HEK293 (cell line): ENCODE measurements around the gene OSBPL1A.

Experiments
- CTCF ChIA-PET: fragments of 350-600 bp; formaldehyde crosslinking; extraction: SDS; loops from one replicate; lab custom pipeline; 2021; ENCODE audit warnings: antibody characterized with exemption; lab: Yijun Ruan, JAX
- POLR2A ChIA-PET: fragments of 300-600 bp; formaldehyde crosslinking; extraction: SDS; loops from one replicate; lab custom pipeline; 2020; ENCODE audit warnings: antibody characterized with exemption, inconsistent platforms; lab: Yijun Ruan, JAX
- H3K27ac ChIP-seq: fragments of 200-500 bp; sonication (Bioruptor generic); 2 replicates; pipeline ENCODE4 v1.5.1; 2014; ENCODE audit warnings: low read depth, low read length, control low read depth, inconsistent platforms; ENCODE audit errors: extremely low read depth
- H3K36me3 ChIP-seq, 2 experiments: fragments of 200-500 bp in 1 of 2; sonication (Bioruptor generic) in 1 of 2; 1 replicate in 1 of 2; 2 replicates in 1 of 2; pipeline ENCODE4 v1.5.1; 2014 to 2017; ENCODE audit warnings: inconsistent platforms in 2 of 2, low read length in 2 of 2; ENCODE audit not compliant: control insufficient read depth in 2 of 2, insufficient read depth in 1 of 2
- H3K4me1 ChIP-seq: fragments of 200-500 bp; sonication (Bioruptor generic); 2 replicates; pipeline ENCODE4 v1.5.1; 2014; ENCODE audit warnings: mild to moderate bottlenecking, low read length, inconsistent platforms; ENCODE audit not compliant: control insufficient read depth, insufficient read depth
- H3K4me3 ChIP-seq: 2 replicates; pipeline ENCODE4 v1.5.1; 2011; ENCODE audit warnings: low read depth, mild to moderate bottlenecking, control low read depth, low read length, moderate library complexity
- H3K9me3 ChIP-seq: fragments of 200-500 bp; sonication (Bioruptor generic); 2 replicates; pipeline ENCODE4 v1.5.1; 2014; ENCODE audit warnings: low read depth, low read length, inconsistent platforms; ENCODE audit not compliant: control insufficient read depth, insufficient read depth
- HOXC10 ChIP-seq: sonication (generic); formaldehyde crosslinking; IDR thresholded peaks from 2 replicates; pipeline ENCODE4 v1.8.1; 2023; ENCODE audit warnings: mild to moderate bottlenecking, missing genetic modification reagents
- KLF16 ChIP-seq: fragments of 450-650 bp; formaldehyde crosslinking; IDR thresholded peaks from 2 replicates; pipeline ENCODE4 v1.5.1; 2017; ENCODE audit warnings: missing biosample characterization, missing genetic modification characterization
- KLF7 ChIP-seq: fragments of 450-650 bp; formaldehyde crosslinking; IDR thresholded peaks from 2 replicates; pipeline ENCODE4 v1.5.1; 2016; ENCODE audit warnings: missing biosample characterization, missing genetic modification characterization, borderline replicate concordance
- MZF1 ChIP-seq: fragments of 450-650 bp; formaldehyde crosslinking; IDR thresholded peaks from 2 replicates; pipeline ENCODE4 v1.5.1; 2017; ENCODE audit warnings: missing biosample characterization, missing genetic modification characterization, borderline replicate concordance
- OSR2 ChIP-seq: fragments of 450-650 bp; formaldehyde crosslinking; IDR thresholded peaks from 2 replicates; pipeline ENCODE4 v1.5.1; 2016; ENCODE audit warnings: missing biosample characterization, missing genetic modification characterization
- ZFHX2 ChIP-seq: fragments of 450-650 bp; formaldehyde crosslinking; conservative IDR thresholded peaks from 2 replicates; pipeline ENCODE4 v1.5.1; 2016; ENCODE audit warnings: missing biosample characterization, missing genetic modification characterization
- ZFP3 ChIP-seq: fragments of 450-650 bp; formaldehyde crosslinking; IDR thresholded peaks from 2 replicates; pipeline ENCODE4 v1.5.1; 2016; ENCODE audit warnings: low read depth, missing biosample characterization, missing genetic modification characterization
- ZNF202 ChIP-seq: fragments of 450-650 bp; formaldehyde crosslinking; IDR thresholded peaks from 2 replicates; pipeline ENCODE4 v1.5.1; 2016; ENCODE audit warnings: missing biosample characterization, missing genetic modification characterization, borderline replicate concordance
- ZNF24 ChIP-seq: fragments of 450-650 bp; formaldehyde crosslinking; IDR thresholded peaks from 2 replicates; pipeline ENCODE4 v1.5.1; 2016; ENCODE audit warnings: missing biosample characterization, missing genetic modification characterization
- ZNF423 ChIP-seq: fragments of 450-650 bp; formaldehyde crosslinking; IDR thresholded peaks from 2 replicates; pipeline ENCODE4 v1.5.1; 2016; ENCODE audit warnings: missing biosample characterization, missing genetic modification characterization
- ZNF473 ChIP-seq: fragments of 450-650 bp; formaldehyde crosslinking; IDR thresholded peaks from 2 replicates; pipeline ENCODE4 v1.5.1; 2017; ENCODE audit warnings: missing biosample characterization, missing genetic modification characterization
- ZNF513 ChIP-seq: fragments of 450-650 bp; IDR thresholded peaks from 2 replicates; pipeline ENCODE4 v1.5.1; 2018; ENCODE audit warnings: missing biosample characterization, missing genetic modification characterization
- ZNF571 ChIP-seq: fragments of 450-650 bp; formaldehyde crosslinking; IDR thresholded peaks from 2 replicates; pipeline ENCODE4 v1.5.0; 2017; ENCODE audit warnings: missing biosample characterization, missing genetic modification characterization
- ZNF658 ChIP-seq: fragments of 450-650 bp; formaldehyde crosslinking; IDR thresholded peaks from 2 replicates; pipeline ENCODE4; 2016; ENCODE audit warnings: missing biosample characterization, missing genetic modification characterization
- ZNF843 ChIP-seq: fragments of 450-650 bp; formaldehyde crosslinking; IDR thresholded peaks from 2 replicates; pipeline ENCODE4 v1.5.1; 2016; ENCODE audit warnings: missing biosample characterization, missing genetic modification characterization
- ZSCAN16 ChIP-seq: fragments of 450-650 bp; formaldehyde crosslinking; IDR thresholded peaks from 2 replicates; pipeline ENCODE4 v1.5.1; 2016; ENCODE audit warnings: missing biosample characterization, missing genetic modification characterization
- ZXDB ChIP-seq: fragments of 450-650 bp; formaldehyde crosslinking; IDR thresholded peaks from 2 replicates; pipeline ENCODE4 v1.5.1; 2016; ENCODE audit warnings: missing biosample characterization, missing genetic modification characterization
- TF ChIP-seq, protein P1 (sequence below): fragments of 450-650 bp; formaldehyde crosslinking; IDR thresholded peaks from 2 replicates; pipeline ENCODE4 v1.5.1; 2016; ENCODE audit warnings: missing biosample characterization, missing genetic modification characterization, borderline replicate concordance
- TF ChIP-seq, protein P2 (sequence below): fragments of 450-650 bp; formaldehyde crosslinking; IDR thresholded peaks from 2 replicates; pipeline ENCODE4 v1.5.1; 2017; ENCODE audit warnings: missing biosample characterization, missing genetic modification characterization
- TF ChIP-seq, protein P3 (sequence below): fragments of 450-650 bp; formaldehyde crosslinking; IDR thresholded peaks from 2 replicates; pipeline ENCODE4 v1.5.1; 2017; ENCODE audit warnings: missing biosample characterization, missing genetic modification characterization

The OSBPL1A gene

GRCh38 chr18:24443870-24444269 lies 46.2 kb upstream of the OSBPL1A start:
- POLR2A ChIA-PET, result no interaction called here
- no peak overlapping the region for H3K4me3 ChIP-seq
- CTCF ChIA-PET, result interaction anchor here (0.6 to 2.0 kb wide), 5 partner anchors 11 to 80 kb away, joined by 3 to 6 read pairs (median 3); no protein-coding TSS in a partner anchor
- no peaks in the 10 kb centered on the region for H3K4me1 ChIP-seq
- H3K9me3 ChIP-seq, result no peaks in the 10 kb centered on the region
- H3K36me3 ChIP-seq, result peaks cover 44 to 88% of the 10 kb centered on the region in 2 experiments
- no peak overlapping the region for H3K27ac ChIP-seq
- TF ChIP-seq, protein P1, sequence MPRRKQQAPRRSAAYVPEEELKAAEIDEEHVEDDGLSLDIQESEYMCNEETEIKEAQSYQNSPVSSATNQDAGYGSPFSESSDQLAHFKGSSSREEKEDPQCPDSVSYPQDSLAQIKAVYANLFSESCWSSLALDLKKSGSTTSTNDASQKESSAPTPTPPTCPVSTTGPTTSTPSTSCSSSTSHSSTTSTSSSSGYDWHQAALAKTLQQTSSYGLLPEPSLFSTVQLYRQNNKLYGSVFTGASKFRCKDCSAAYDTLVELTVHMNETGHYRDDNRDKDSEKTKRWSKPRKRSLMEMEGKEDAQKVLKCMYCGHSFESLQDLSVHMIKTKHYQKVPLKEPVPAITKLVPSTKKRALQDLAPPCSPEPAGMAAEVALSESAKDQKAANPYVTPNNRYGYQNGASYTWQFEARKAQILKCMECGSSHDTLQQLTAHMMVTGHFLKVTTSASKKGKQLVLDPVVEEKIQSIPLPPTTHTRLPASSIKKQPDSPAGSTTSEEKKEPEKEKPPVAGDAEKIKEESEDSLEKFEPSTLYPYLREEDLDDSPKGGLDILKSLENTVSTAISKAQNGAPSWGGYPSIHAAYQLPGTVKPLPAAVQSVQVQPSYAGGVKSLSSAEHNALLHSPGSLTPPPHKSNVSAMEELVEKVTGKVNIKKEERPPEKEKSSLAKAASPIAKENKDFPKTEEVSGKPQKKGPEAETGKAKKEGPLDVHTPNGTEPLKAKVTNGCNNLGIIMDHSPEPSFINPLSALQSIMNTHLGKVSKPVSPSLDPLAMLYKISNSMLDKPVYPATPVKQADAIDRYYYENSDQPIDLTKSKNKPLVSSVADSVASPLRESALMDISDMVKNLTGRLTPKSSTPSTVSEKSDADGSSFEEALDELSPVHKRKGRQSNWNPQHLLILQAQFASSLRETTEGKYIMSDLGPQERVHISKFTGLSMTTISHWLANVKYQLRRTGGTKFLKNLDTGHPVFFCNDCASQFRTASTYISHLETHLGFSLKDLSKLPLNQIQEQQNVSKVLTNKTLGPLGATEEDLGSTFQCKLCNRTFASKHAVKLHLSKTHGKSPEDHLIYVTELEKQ (tag by site-specific recombination), result no peak
- TF ChIP-seq ZNF24 (tag by site-specific recombination) (no peak), ZNF473 (tag by site-specific recombination) (no peak), KLF7 (tag by site-specific recombination) (no peak), KLF16 (no peak), ZNF843 (tag by site-specific recombination) (no peak), MZF1 (tag by site-specific recombination) (no peak), ZNF658 (no peak), ZFHX2 (no peak), ZNF423 (no peak), OSR2 (tag by site-specific recombination) (no peak), HOXC10 (CRISPR knock-in tag) (no peak), ZFP3 (no peak), ZNF513 (tag by site-specific recombination) (no peak), ZXDB (tag by site-specific recombination) (no peak), ZNF202 (tag by site-specific recombination) (no peak), ZSCAN16 (tag by site-specific recombination) (no peak), ZNF571 (tag by site-specific recombination) (no peak)
- TF ChIP-seq, protein P2, sequence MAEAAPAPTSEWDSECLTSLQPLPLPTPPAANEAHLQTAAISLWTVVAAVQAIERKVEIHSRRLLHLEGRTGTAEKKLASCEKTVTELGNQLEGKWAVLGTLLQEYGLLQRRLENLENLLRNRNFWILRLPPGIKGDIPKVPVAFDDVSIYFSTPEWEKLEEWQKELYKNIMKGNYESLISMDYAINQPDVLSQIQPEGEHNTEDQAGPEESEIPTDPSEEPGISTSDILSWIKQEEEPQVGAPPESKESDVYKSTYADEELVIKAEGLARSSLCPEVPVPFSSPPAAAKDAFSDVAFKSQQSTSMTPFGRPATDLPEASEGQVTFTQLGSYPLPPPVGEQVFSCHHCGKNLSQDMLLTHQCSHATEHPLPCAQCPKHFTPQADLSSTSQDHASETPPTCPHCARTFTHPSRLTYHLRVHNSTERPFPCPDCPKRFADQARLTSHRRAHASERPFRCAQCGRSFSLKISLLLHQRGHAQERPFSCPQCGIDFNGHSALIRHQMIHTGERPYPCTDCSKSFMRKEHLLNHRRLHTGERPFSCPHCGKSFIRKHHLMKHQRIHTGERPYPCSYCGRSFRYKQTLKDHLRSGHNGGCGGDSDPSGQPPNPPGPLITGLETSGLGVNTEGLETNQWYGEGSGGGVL, result no peak
- TF ChIP-seq, protein P3, sequence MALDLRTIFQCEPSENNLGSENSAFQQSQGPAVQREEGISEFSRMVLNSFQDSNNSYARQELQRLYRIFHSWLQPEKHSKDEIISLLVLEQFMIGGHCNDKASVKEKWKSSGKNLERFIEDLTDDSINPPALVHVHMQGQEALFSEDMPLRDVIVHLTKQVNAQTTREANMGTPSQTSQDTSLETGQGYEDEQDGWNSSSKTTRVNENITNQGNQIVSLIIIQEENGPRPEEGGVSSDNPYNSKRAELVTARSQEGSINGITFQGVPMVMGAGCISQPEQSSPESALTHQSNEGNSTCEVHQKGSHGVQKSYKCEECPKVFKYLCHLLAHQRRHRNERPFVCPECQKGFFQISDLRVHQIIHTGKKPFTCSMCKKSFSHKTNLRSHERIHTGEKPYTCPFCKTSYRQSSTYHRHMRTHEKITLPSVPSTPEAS (tag by site-specific recombination), result no peak
- TF ChIP-seq, all 188 proteins: peak for 0
